ENCODE data around the gene UCN2. TPM values are rescaled to one million over a fixed set of nuclear protein-coding genes. Genes with fewer than 3 reads are reported as not detected.

Gene UCN2
- total RNA-seq, 1 experiment from 2014 or later: 0.68 TPM

DNA sequence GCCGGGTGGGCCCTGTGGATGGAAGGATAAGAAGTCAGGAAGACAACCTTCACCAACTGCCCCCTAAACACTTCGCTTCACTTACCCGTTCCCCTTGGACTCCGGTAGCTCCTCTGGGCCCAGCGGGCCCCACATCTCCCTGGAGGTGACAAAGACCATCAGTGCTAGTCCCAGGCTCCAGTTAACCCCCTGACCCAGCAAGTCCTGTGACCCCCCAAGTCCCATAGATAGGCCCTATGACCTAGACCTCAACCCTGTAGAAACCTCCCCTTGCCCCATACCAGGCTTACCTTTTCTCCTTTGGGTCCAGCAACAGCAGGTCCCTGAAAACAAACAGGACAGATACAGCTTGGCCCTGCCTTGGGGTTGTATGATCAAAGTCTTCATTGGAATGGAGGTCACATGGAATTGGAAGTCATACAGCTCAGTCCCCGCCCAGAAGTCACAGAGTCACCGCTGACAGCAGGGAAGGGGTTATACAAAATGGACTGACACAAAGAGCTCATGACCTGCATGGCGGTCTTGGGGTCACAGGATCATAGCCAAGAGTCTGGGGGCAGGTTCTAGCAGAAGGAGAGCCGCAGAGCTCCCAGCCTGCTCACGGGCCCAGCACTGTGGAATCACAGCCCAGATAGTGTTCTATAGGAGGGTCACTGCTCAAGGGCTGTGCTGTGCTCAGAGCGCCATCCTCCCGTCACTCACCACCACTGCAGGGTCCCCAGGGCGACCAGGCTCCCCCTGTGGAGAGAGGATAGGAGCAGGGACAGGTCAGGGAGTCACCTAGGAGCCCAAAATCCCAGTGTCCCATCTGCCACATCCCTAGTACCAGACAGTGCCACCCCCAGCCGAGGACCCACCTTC, 18.3 kb upstream of the UCN2 start:
- Histone ChIP-seq H3K9ac (ENCODE audit: extremely low read depth, insufficient read length, low read length) (no peak overlapping the region), H3K14ac (ENCODE audit: insufficient read depth, low read length) (no peak overlapping the region), H2AFZ (ENCODE audit: low read length) (no peak overlapping the region), H2BK5ac (ENCODE audit: insufficient read length, low read length) (no peak overlapping the region), H3K4ac (ENCODE audit: low read depth, low read length) (no peak overlapping the region), H2BK20ac (ENCODE audit: low read depth, low read length, poor library complexity, severe bottlenecking) (no peak overlapping the region), H3K56ac (ENCODE audit: insufficient read length, low read depth, low read length) (no peak overlapping the region), H4K5ac (ENCODE audit: insufficient read length, low read depth, low read length) (no peak overlapping the region), H3K18ac (ENCODE audit: insufficient read length, low read depth, low read length) (no peak overlapping the region), H3K23ac (ENCODE audit: insufficient read length, low read depth, low read length) (no peak overlapping the region), H3K23me2 (ENCODE audit: insufficient read length, low read depth, low read length, poor library complexity, severe bottlenecking) (no peaks in the 10 kb centered on the region), H2BK120ac (ENCODE audit: low read depth, low read length, poor library complexity, severe bottlenecking) (no peak overlapping the region), H3K9me3 (ENCODE audit: control insufficient read depth, low read depth, low read length) (no peaks in the 10 kb centered on the region), H2BK12ac (ENCODE audit: insufficient read length, low read depth, low read length) (no peak overlapping the region), H4K8ac (replicated peaks; ENCODE audit: insufficient read length, low read depth, low read length) (no peak overlapping the region), H3K4me1 (ENCODE audit: insufficient read depth, low read length) (no peaks in the 10 kb centered on the region), H3K79me2 (ENCODE audit: insufficient read depth, low read length) (no peaks in the 10 kb centered on the region), H4K91ac (ENCODE audit: insufficient read length, low read depth, low read length) (no peak overlapping the region), H4K20me1 (ENCODE audit: control insufficient read depth, insufficient read depth, insufficient read length) (no peaks in the 10 kb centered on the region), H3K27ac (ENCODE audit: insufficient read length, low read depth, low read length) (no peak overlapping the region), H3K27me3 (ENCODE audit: insufficient read depth, low read length) (no peaks in the 10 kb centered on the region), H3T11ph (ENCODE audit: low read length) (no peak overlapping the region), H2BK15ac (ENCODE audit: low read depth, low read length) (no peak overlapping the region), H2AK5ac (ENCODE audit: insufficient read length, low read length) (no peak overlapping the region), H3K4me2 (ENCODE audit: insufficient read depth, insufficient read length, low read length) (no peak overlapping the region), H3K79me1 (ENCODE audit: insufficient read depth, low read depth, low read length, poor library complexity, severe bottlenecking) (no peaks in the 10 kb centered on the region)
- no peaks in the 10 kb centered on the region for H3K27me3 Mint-ChIP-seq (ENCODE audit: low read depth)
- no peaks in the 10 kb centered on the region for H3K9me3 Mint-ChIP-seq
- TF ChIP-seq, protein P1, sequence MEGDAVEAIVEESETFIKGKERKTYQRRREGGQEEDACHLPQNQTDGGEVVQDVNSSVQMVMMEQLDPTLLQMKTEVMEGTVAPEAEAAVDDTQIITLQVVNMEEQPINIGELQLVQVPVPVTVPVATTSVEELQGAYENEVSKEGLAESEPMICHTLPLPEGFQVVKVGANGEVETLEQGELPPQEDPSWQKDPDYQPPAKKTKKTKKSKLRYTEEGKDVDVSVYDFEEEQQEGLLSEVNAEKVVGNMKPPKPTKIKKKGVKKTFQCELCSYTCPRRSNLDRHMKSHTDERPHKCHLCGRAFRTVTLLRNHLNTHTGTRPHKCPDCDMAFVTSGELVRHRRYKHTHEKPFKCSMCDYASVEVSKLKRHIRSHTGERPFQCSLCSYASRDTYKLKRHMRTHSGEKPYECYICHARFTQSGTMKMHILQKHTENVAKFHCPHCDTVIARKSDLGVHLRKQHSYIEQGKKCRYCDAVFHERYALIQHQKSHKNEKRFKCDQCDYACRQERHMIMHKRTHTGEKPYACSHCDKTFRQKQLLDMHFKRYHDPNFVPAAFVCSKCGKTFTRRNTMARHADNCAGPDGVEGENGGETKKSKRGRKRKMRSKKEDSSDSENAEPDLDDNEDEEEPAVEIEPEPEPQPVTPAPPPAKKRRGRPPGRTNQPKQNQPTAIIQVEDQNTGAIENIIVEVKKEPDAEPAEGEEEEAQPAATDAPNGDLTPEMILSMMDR (conservative IDR thresholded peaks at IDR 0.05): no peak
- no peak overlapping the region for H3K4me3 Mint-ChIP-seq
- peaks cover 0 to 14% (median 0%) of the 10 kb centered on the region in 3 experiments; a peak in 5 of 7 replicates for H3K36me3 Mint-ChIP-seq (ENCODE audit: insufficient read depth in 1 of 3, low read depth in 3 of 3)
- no peak overlapping the region; a peak in 2 of 7 replicates for H3K27ac Mint-ChIP-seq
- H3K4me1 Mint-ChIP-seq: no peaks in the 10 kb centered on the region
- WGBS (ENCODE audit: extremely low coverage, insufficient read length, low lambda C conversion rate): no CpG with 5 or more reads among the region's 14 CpGs
- no peak for DNase-seq
